ENCODE results near the gene KRT17. TPM values are rescaled to one million over a fixed set of nuclear protein-coding genes. Genes with fewer than 3 reads are reported as not detected.

The KRT17 gene
- total and polyA plus RNA-seq, 7 experiments from 2014 or later: not detected

DNA sequence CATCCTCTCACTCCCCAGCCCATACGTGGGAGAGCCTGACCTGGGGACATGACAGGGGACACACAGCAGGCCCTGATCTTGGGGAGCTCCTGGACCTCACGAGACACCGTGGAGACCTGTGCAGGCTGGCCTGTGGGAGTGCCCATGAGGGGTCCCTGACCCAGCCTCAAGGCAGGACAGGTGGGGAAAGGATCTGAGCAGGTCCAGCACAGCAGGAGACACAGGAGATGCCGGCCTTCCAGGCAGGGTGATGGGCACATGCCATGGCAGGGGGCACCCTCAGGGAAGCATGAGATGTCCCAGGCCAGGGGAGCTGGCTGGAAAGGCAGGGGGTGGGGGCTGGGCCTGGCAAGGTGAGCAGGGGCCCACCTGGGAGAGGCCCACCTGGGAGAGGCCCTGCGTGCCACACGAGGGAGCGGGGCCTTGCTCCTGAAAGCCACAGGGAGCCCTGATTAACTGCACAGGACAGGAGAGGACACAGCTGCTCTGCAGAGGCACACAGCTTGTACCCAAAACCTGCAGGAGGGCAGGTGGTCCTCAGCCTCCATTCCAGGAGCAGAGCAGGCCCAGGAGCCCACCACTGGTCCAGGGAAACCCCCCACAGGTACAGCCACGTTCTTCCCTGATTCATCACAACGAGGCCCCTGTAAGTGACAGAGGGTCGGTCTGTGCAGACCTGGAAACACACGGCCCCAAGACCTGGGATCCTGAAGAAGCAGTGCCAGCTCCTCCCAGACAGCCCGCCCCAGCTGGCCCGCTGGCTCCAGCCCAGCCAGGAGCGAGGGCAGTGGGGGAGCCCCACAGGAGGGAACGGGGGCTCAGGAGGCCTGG lies 26.6 kb upstream of the KRT17 start:
- CTCF ChIA-PET: interaction anchor here (8.3 kb wide), 1 partner anchor 13 kb away, joined by 125 read pairs; no protein-coding TSS in a partner anchor
- POLR2A ChIA-PET: interaction anchor here (0.6 to 4.8 kb wide), 2 partner anchors 13 to 20 kb away, joined by 3 to 38 read pairs; no protein-coding TSS in a partner anchor
- Histone ChIP-seq H3K36me3 (ENCODE audit: control insufficient read depth in 2 of 3, insufficient read depth in 3 of 3, low read length in 3 of 3) (no peaks in the 10 kb centered on the region), H3K27ac (ENCODE audit: low read depth, low read length) (no peak overlapping the region), H3K4me3 (ENCODE audit: low read length) (no peak overlapping the region), H3K27me3 (ENCODE audit: control insufficient read depth in 2 of 2, insufficient read depth in 2 of 2, low read length in 2 of 2) (no peaks in the 10 kb centered on the region), H3K4me1 (ENCODE audit: control insufficient read depth in 2 of 2, insufficient read depth in 2 of 2, low read length in 2 of 2) (peaks cover 8 to 12% of the 10 kb centered on the region in 2 donors), H3K9me3 (ENCODE audit: control insufficient read depth in 2 of 3, low read length in 3 of 3) (no peaks in the 10 kb centered on the region)
- Mint-ChIP-seq H3K27ac (no peak overlapping the region), H3K27me3 (no peaks in the 10 kb centered on the region), H3K4me3 (no peak overlapping the region), H3K4me1 (peaks cover 6 to 14% (median 8%) of the 10 kb centered on the region in 7 donors), H3K36me3 (no peaks in the 10 kb centered on the region), H3K9me3 (peaks cover 0 to 2% (median 0%) of the 10 kb centered on the region in 11 donors)
- DNase-seq: no peak
- intact Hi-C loops (cut with micrococcal nuclease): no loop called here
- ATAC-seq: no peak

DNA sequence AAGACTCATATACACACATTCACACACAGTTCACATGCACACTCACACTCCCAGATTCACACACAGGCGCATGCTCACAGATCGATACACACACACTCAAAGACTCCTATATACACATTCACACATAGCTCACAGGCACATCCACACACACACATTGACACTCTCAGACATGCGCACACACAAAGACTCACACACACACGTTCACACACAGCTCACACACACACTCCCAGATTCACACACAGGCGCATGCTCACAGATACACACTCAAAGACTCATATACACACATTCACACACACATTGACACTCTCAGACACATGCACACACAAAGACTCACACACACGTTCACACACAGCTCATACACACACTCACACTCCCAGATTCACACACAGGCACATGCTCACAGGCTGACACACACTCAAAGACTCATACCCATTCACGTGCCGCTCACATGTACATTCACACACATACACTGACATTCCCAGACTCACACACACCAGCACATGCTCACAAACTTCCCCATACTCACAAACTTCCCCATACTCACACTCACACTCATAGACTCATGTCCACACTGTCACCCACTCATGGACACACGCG lies 25.6 kb upstream of the KRT17 start:
- no peak overlapping the region for H3K4me3 Mint-ChIP-seq
- ATAC-seq: no peak
- Histone ChIP-seq H3K4me3 (ENCODE audit: low read length) (no peak overlapping the region), H3K27ac (ENCODE audit: low read depth, low read length) (no peak overlapping the region), H3K27me3 (ENCODE audit: control insufficient read depth in 2 of 2, insufficient read depth in 2 of 2, low read length in 2 of 2) (no peaks in the 10 kb centered on the region), H3K4me1 (ENCODE audit: control insufficient read depth in 2 of 2, insufficient read depth in 2 of 2, low read length in 2 of 2) (peaks cover 8 to 12% of the 10 kb centered on the region in 2 donors), H3K36me3 (ENCODE audit: control insufficient read depth in 2 of 3, insufficient read depth in 3 of 3, low read length in 3 of 3) (no peaks in the 10 kb centered on the region), H3K9me3 (ENCODE audit: control insufficient read depth in 2 of 3, low read length in 3 of 3) (no peaks in the 10 kb centered on the region)
- ChIA-PET CTCF (interaction anchor here (0.5 to 8.3 kb wide), 9 partner anchors 10 to 807 kb away, joined by 4 to 125 read pairs (median 23); no protein-coding TSS in a partner anchor), POLR2A (interaction anchor here (0.5 to 4.8 kb wide), 3 partner anchors 14 to 336 kb away, joined by 3 to 38 read pairs (median 6); no protein-coding TSS in a partner anchor)
- H3K27ac Mint-ChIP-seq: no peak overlapping the region
- H3K4me1 Mint-ChIP-seq: peaks cover 6 to 14% (median 9%) of the 10 kb centered on the region in 7 donors
- intact Hi-C loops (cut with micrococcal nuclease): loop anchor here (2.0 to 5.0 kb wide), 5 partner anchors 71 to 1028 kb away; no protein-coding TSS in a partner anchor
- no peak for DNase-seq
- H3K27me3 Mint-ChIP-seq: no peaks in the 10 kb centered on the region
- H3K36me3 Mint-ChIP-seq: no peaks in the 10 kb centered on the region
- peaks cover 0 to 2% (median 0%) of the 10 kb centered on the region in 11 donors for H3K9me3 Mint-ChIP-seq

DNA sequence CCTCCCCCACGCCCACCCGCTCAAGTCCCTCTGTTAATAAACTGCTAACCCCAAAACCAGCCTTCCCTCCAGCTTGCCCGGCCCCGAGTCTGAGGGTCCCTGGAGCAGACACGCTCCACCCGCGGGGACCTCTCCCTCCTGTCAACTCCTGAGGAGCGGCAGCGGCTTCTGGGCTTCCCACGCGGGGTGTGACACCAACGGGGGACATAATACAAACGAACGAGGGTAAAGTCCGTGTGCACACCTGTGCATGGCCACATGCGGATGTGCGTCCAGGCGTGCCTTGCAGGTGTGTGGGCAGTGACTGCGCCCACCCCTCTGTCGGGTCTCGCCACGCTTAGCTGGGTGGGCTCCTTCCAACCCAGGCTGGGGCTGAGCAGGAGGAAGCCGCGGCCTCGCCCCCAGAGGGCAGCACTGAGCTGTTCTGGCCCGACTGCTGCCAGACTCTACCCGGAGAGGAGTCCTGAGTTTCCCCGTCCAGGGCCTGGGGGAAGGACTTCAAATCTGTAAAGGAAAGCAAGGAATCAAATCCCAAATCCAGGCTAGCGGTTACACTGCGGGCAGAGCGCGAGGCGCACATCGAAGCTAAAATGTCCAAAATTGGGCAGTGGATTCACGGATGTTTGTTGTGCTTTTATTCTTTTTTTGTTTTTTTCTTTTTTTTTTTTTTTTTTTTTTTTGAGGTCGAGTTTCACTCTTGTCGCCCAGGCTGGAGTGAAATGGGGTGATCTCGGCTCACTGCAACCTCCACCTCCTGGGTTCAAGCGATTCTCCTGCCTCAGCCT lies 24.2 kb upstream of the KRT17 start:
- Histone ChIP-seq H3K36me3 (ENCODE audit: control insufficient read depth in 2 of 3, insufficient read depth in 3 of 3, low read length in 3 of 3) (no peaks in the 10 kb centered on the region), H3K4me3 (ENCODE audit: low read length) (peak overlapping the region; percentile 87), H3K27me3 (ENCODE audit: control insufficient read depth in 2 of 2, insufficient read depth in 2 of 2, low read length in 2 of 2) (no peaks in the 10 kb centered on the region), H3K4me1 (ENCODE audit: control insufficient read depth in 2 of 2, insufficient read depth in 2 of 2, low read length in 2 of 2) (peaks cover 8 to 12% of the 10 kb centered on the region in 2 donors), H3K9me3 (ENCODE audit: control insufficient read depth in 2 of 3, low read length in 3 of 3) (no peaks in the 10 kb centered on the region), H3K27ac (ENCODE audit: low read depth, low read length) (peak overlapping the region; percentile 24)
- POLR2A ChIA-PET: interaction anchor here (1.9 to 4.8 kb wide), 3 partner anchors 16 to 40 kb away, joined by 6 to 38 read pairs (median 8); partner anchors contain the start of gene EIF1
- intact Hi-C loops (cut with micrococcal nuclease): loop anchor here (1.0 to 5.0 kb wide), 13 partner anchors 14 to 1026 kb away; no protein-coding TSS in a partner anchor
- Mint-ChIP-seq H3K27ac (peak overlapping the region in 7 of 9 donors; percentile 28 to 82 (median 77)), H3K9me3 (peaks cover 0 to 2% (median 0%) of the 10 kb centered on the region in 11 donors), H3K4me3 (peak overlapping the region in 9 of 10 donors; percentile 63 to 86 (median 81)), H3K4me1 (peaks cover 6 to 14% (median 9%) of the 10 kb centered on the region in 7 donors), H3K27me3 (no peaks in the 10 kb centered on the region), H3K36me3 (no peaks in the 10 kb centered on the region)
- CTCF ChIA-PET: interaction anchor here (0.6 to 8.3 kb wide), 30 partner anchors 9 to 1089 kb away, joined by 3 to 125 read pairs (median 4); partner anchors contain the start of genes EIF1 and KRT12
- DNase-seq: peak; percentile 70 to 93 (median 83)
- peak; percentile 93 for ATAC-seq

DNA sequence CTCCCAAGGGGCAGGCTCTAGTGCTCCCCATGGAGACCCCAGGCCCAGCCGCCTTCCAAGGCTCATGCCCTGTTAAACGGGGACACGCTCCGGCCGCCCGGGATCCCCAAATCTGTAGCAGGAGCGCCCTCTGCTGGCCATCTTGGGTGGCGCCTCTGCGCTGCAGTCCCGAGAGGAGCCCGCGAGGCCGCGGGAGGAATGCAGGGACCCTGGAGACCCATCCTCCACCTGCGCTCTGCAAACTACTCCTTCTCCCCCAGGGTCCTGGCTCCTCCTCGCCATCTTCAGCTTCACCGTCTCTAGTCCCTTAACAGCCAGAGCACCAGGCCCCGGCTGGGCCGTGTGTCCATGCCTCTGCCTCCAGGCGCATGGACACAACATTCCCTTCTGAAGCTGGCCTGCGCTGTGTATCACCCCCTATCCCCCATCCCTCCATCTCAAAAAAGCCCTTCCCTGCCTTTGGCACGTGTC lies 23.6 kb upstream of the KRT17 start:
- Mint-ChIP-seq H3K27ac (peak overlapping the region in 3 of 9 donors; percentile 11 to 68 (median 12)), H3K4me3 (peak overlapping the region in 9 of 10 donors; percentile 63 to 86 (median 81))
- peak overlapping the region; percentile 24 for H3K27ac ChIP-seq (ENCODE audit: low read depth, low read length)

DNA sequence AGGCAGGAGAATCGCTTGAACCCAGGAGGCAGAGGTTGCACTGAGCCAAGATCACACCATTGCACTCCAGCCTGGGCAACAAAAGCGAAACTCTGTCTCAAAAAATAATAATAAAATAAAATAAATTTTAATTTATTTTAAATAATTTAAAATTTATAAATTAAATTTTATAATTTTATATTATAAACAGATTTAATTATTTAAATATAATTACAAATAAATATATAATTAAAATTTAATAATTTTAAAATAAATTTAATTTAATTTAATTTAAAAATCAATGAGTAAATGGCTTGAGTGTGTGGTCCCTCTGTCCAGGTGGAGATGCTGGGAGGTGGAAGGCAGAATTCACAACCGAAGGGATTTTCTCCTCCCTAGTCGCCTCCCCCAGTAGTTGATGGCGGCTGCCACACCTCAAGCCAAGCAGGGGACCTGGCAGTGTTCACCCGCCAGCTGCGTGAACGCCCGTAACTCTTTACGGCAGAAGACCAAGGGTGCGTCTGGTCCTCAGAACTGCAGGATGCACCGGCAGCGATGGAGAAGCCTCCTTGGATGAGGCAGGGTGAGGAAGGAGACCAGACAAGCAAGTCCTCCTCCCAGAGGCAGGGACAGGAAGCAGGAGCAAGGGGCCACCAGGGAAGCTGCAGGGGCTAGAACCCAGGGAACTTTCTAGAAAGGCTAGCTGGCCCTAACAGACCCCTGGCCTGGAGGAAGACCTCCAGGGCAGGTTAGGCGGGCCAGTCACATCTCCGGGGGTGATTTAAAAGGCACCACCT lies 22.9 kb upstream of the KRT17 start:
- peak in 1 of 9 donors; percentile 4 for DNase-seq
- Mint-ChIP-seq H3K36me3 (no peaks in the 10 kb centered on the region), H3K4me3 (peak overlapping the region in 2 of 10 donors; percentile 32 to 83), H3K27me3 (no peaks in the 10 kb centered on the region), H3K4me1 (peaks cover 6 to 14% (median 9%) of the 10 kb centered on the region in 7 donors), H3K27ac (peak overlapping the region in 1 of 9 donors; percentile 22), H3K9me3 (peaks cover 0 to 2% (median 0%) of the 10 kb centered on the region in 11 donors)
- no peak overlapping the region for H3K4me3 ChIP-seq (ENCODE audit: low read length)
- H3K27me3 ChIP-seq (ENCODE audit: control insufficient read depth in 2 of 2, insufficient read depth in 2 of 2, low read length in 2 of 2): no peaks in the 10 kb centered on the region
- intact Hi-C loops (cut with micrococcal nuclease): loop anchor here (5.0 kb wide), 3 partner anchors 790 to 1025 kb away; no protein-coding TSS in a partner anchor
- no peak overlapping the region for H3K27ac ChIP-seq (ENCODE audit: low read depth, low read length)
- H3K36me3 ChIP-seq (ENCODE audit: control insufficient read depth in 2 of 3, insufficient read depth in 3 of 3, low read length in 3 of 3): no peaks in the 10 kb centered on the region
- H3K9me3 ChIP-seq (ENCODE audit: control insufficient read depth in 2 of 3, low read length in 3 of 3): no peaks in the 10 kb centered on the region
- no peak for ATAC-seq
- peaks cover 8 to 12% of the 10 kb centered on the region in 2 donors for H3K4me1 ChIP-seq (ENCODE audit: control insufficient read depth in 2 of 2, insufficient read depth in 2 of 2, low read length in 2 of 2)
- POLR2A ChIA-PET: interaction anchor here (1.3 to 4.8 kb wide), 3 partner anchors 17 to 43 kb away, joined by 4 to 38 read pairs (median 8); partner anchors contain the start of gene EIF1
- CTCF ChIA-PET: interaction anchor here (1.3 to 8.3 kb wide), 7 partner anchors 13 to 739 kb away, joined by 3 to 125 read pairs (median 26); no protein-coding TSS in a partner anchor

More for the DNA sequence above, 23.6 kb upstream of the KRT17 start:
- Histone ChIP-seq H3K9me3 (ENCODE audit: control insufficient read depth in 2 of 3, low read length in 3 of 3) (no peaks in the 10 kb centered on the region), H3K27me3 (ENCODE audit: control insufficient read depth in 2 of 2, insufficient read depth in 2 of 2, low read length in 2 of 2) (no peaks in the 10 kb centered on the region), H3K36me3 (ENCODE audit: control insufficient read depth in 2 of 3, insufficient read depth in 3 of 3, low read length in 3 of 3) (no peaks in the 10 kb centered on the region), H3K4me3 (ENCODE audit: low read length) (peak overlapping the region; percentile 87), H3K4me1 (ENCODE audit: control insufficient read depth in 2 of 2, insufficient read depth in 2 of 2, low read length in 2 of 2) (peaks cover 8 to 12% of the 10 kb centered on the region in 2 donors)
- peaks cover 6 to 14% (median 9%) of the 10 kb centered on the region in 7 donors for H3K4me1 Mint-ChIP-seq
- POLR2A ChIA-PET: interaction anchor here (1.3 to 4.8 kb wide), 4 partner anchors 16 to 42 kb away, joined by 4 to 38 read pairs (median 7); partner anchors contain the start of gene EIF1
- H3K36me3 Mint-ChIP-seq: no peaks in the 10 kb centered on the region
- H3K27me3 Mint-ChIP-seq: no peaks in the 10 kb centered on the region
- peaks cover 0 to 2% (median 0%) of the 10 kb centered on the region in 11 donors for H3K9me3 Mint-ChIP-seq
- DNase-seq (peak; percentile 62 to 93 (median 80)), ATAC-seq (peak; percentile 84)
- CTCF ChIA-PET: interaction anchor here (0.6 to 8.3 kb wide), 21 partner anchors 8 to 1089 kb away, joined by 3 to 125 read pairs (median 4); partner anchors contain the start of gene EIF1
- intact Hi-C loops (cut with micrococcal nuclease): loop anchor here (1.0 to 5.0 kb wide), 13 partner anchors 14 to 1026 kb away; no protein-coding TSS in a partner anchor
